ENCODE results near the gene INTS4. TPM values are rescaled to one million over a fixed set of nuclear protein-coding genes. Genes with fewer than 3 reads are reported as not detected.

INTS4 gene
- total and polyA plus RNA-seq, 2 of the 4 experiments (the other 2 are of a cell fraction): 24.0 to 52.5 TPM

- in situ Hi-C loops (cut with MboI; ENCODE audit: low sequenced_read_pairs) (no loop called here), dilution Hi-C loops (cut with HindIII; ENCODE audit: low sequenced_read_pairs, unreplicated experiment) (no loop called here), intact Hi-C loops (cut with micrococcal nuclease) (no loop called here)
- no peak overlapping the region for H2AK9ac ChIP-seq (replicated peaks; ENCODE audit: low read depth, low read length, poor library complexity)
- no peak overlapping the region for H4K5ac ChIP-seq (ENCODE audit: low read depth, low read length)
- BruUV-seq (replicated peaks): no TSS peak
- TF ChIP-seq CTCF (conservative IDR thresholded peaks at IDR 0.05; ENCODE audit: low read depth, low read length): no peak
- TF ChIP-seq POLR2A (IDR thresholded peaks at IDR 0.05; ENCODE audit: low read depth, low read length): no peak
- no peak for TF ChIP-seq MAFK (IDR thresholded peaks at IDR 0.05; ENCODE audit: low read depth, low read length)
- no peak for TF ChIP-seq SMC3 (IDR thresholded peaks at IDR 0.05; ENCODE audit: low read depth, low read length)
- no peak for TF ChIP-seq RAD21 (IDR thresholded peaks at IDR 0.05; ENCODE audit: low read length)
- no peak for TF ChIP-seq CHD1 (IDR thresholded peaks at IDR 0.05; ENCODE audit: low read depth, low read length)
- no peak for TF ChIP-seq USF2 (IDR thresholded peaks at IDR 0.05; ENCODE audit: low read depth, low read length)
- no peak for TF ChIP-seq MXI1 (IDR thresholded peaks at IDR 0.05; ENCODE audit: borderline replicate concordance, low read depth, low read length)
- no peak overlapping the region for H3K56ac ChIP-seq (ENCODE audit: extremely low read depth, insufficient read depth, low read length)
- no peak overlapping the region for H3K18ac ChIP-seq (ENCODE audit: low read depth, low read length)
- no peak overlapping the region for H3K4me2 ChIP-seq (ENCODE audit: low read depth, low read length)
- DNase-seq (no peak), ATAC-seq (ENCODE audit: low read depth) (no peak)
- no peak overlapping the region for H2BK120ac ChIP-seq (ENCODE audit: low read depth, low read length)
- peaks cover 14% of the 10 kb centered on the region for H3K9me1 ChIP-seq (ENCODE audit: insufficient read depth, low read length)
- no peak overlapping the region for H3K27ac ChIP-seq (ENCODE audit: insufficient read depth, low read length)
- CTCF ChIA-PET: interaction anchor here (0.6 to 1.1 kb wide), 3 partner anchors 10 to 49 kb away, joined by 3 to 4 read pairs (median 3); no protein-coding TSS in a partner anchor
- H2BK20ac ChIP-seq (ENCODE audit: low read depth, low read length): no peak overlapping the region
- H3K9ac ChIP-seq (ENCODE audit: low read depth, low read length): no peak overlapping the region
- H3K14ac ChIP-seq (replicated peaks; ENCODE audit: low read depth, low read length): no peak overlapping the region
- no peaks in the 10 kb centered on the region for H3K9me3 ChIP-seq (ENCODE audit: control insufficient read depth, insufficient read depth, low read length)
- no peaks in the 10 kb centered on the region for H3K27me3 ChIP-seq (ENCODE audit: control insufficient read depth, insufficient read depth, low read length)
- H2BK5ac ChIP-seq (ENCODE audit: low read depth, low read length, poor library complexity, severe bottlenecking): no peak overlapping the region
- no peak overlapping the region for H2BK15ac ChIP-seq (ENCODE audit: low read depth, low read length)
- no peak overlapping the region for H3K4me3 ChIP-seq (ENCODE audit: insufficient read depth, low read depth, low read length)
- POLR2A ChIA-PET (ENCODE audit: unreplicated experiment): no interaction called here
- H3K4ac ChIP-seq (ENCODE audit: low read depth, low read length): no peak overlapping the region
- H4K8ac ChIP-seq (ENCODE audit: low read depth in 2 of 2, low read length in 2 of 2): no peak overlapping the region
- no peak overlapping the region for H4K91ac ChIP-seq (ENCODE audit: insufficient read depth, low read depth, low read length)
- peaks cover 0 to 10% of the 10 kb centered on the region in 2 experiments; a peak in 2 of 4 replicates for H3K79me1 ChIP-seq (ENCODE audit: low read depth in 1 of 2, low read length in 2 of 2)
- no CpG with 5 or more reads among the region's 3 CpGs for WGBS, 2 experiments (ENCODE audit: extremely low coverage in 2 of 2, insufficient read length in 1 of 2)
- H2AK5ac ChIP-seq (ENCODE audit: low read depth, low read length): no peak overlapping the region
- peaks cover 5% of the 10 kb centered on the region for H3K4me1 ChIP-seq (ENCODE audit: control insufficient read depth, insufficient read depth, low read length)
- no peaks in the 10 kb centered on the region for H3K36me3 ChIP-seq (ENCODE audit: control insufficient read depth, insufficient read depth, low read length)
- H2AFZ ChIP-seq (replicated peaks; ENCODE audit: low read length, poor library complexity): no peak overlapping the region
- H4K20me1 ChIP-seq (ENCODE audit: insufficient read depth, low read length): no peaks in the 10 kb centered on the region
- H3K23ac ChIP-seq (ENCODE audit: low read depth, low read length): no peak overlapping the region
Measured at GRCh38 chr11:78036313-78036712, 41.8 kb upstream of the INTS4 start.

Measured in IMR-90 (cell line).